H1 (cell line): ENCODE measurements around the gene IGFALS. TPM values are rescaled to one million over a fixed set of nuclear protein-coding genes. Genes with fewer than 3 reads are reported as not detected.

ENCODE experiments used
- BACH1 ChIP-seq: IDR thresholded peaks from 2 replicates; pipeline ENCODE4 v1.6.1; 2012; ENCODE audit warnings: low read length, improper control_type of control experiment
- CHD2 ChIP-seq: IDR thresholded peaks from 2 replicates; pipeline ENCODE4 v1.6.1; 2012; ENCODE audit warnings: low read length, improper control_type of control experiment
- CTBP2 ChIP-seq: IDR thresholded peaks from 2 replicates; pipeline ENCODE4 v1.7.0; 2011; ENCODE audit warnings: borderline replicate concordance, mild to moderate bottlenecking, moderate library complexity, mixed read lengths, low read length; ENCODE audit not compliant: insufficient read depth, insufficient read length
- EGR1 ChIP-seq: IDR thresholded peaks from 2 replicates; pipeline ENCODE4 v1.6.1; 2011; ENCODE audit warnings: low read depth, low read length, borderline replicate concordance
- HDAC6 ChIP-seq: IDR thresholded peaks from one replicate; pipeline ENCODE4 v1.7.1; 2012; ENCODE audit warnings: low read depth, mild to moderate bottlenecking, inconsistent platforms, low read length, moderate library complexity
- KDM4A ChIP-seq: IDR thresholded peaks from one replicate; pipeline ENCODE4 v1.7.1; 2012; ENCODE audit warnings: low read depth, mild to moderate bottlenecking, moderate library complexity, low read length, inconsistent platforms; ENCODE audit not compliant: severe bottlenecking
- MAX ChIP-seq: IDR thresholded peaks from 2 replicates; pipeline ENCODE4 v1.6.1; 2012; ENCODE audit warnings: inconsistent platforms
- RXRA ChIP-seq: IDR thresholded peaks from 2 replicates; pipeline ENCODE4 v1.6.1; 2011; ENCODE audit warnings: low read depth, mild to moderate bottlenecking, low read length, moderate library complexity; ENCODE audit not compliant: insufficient read depth
- polyA plus RNA-seq, 7 experiments: library from polyadenylated mRNA; depleted of rRNA in 3 of 7; stranded (reverse) in 5 of 7; unstranded in 2 of 7; fragments of >200 nt in 5 of 7; fragments of 200-250 nt in 2 of 7; gene quantifications; 1 replicate in 5 of 7; 2 replicates in 1 of 7; 4 replicates in 1 of 7; pipeline versions ENCODE4 v1.2.1 to v1.2.3, GENCODE V29; 2011 to 2013; ENCODE audit warnings: missing spikeins in 2 of 7, mixed read lengths in 2 of 7
- total RNA-seq: library from RNA; stranded (reverse); fragmentation: NEBNext Ultra II Directional; extraction: Animal tissue kit (Norgen Biotek cat#: 25700); gene quantifications from 2 replicates; pipeline ENCODE4 v1.2.1, GENCODE V29; 2021
- TF ChIP-seq, protein P1 (sequence below): IDR thresholded peaks from 2 replicates; pipeline ENCODE4 v1.6.1; 2012; ENCODE audit warnings: inconsistent platforms
- TF ChIP-seq, protein P2 (sequence below): fragments of 300-600 bp; sonication (generic); IDR thresholded peaks from 2 replicates; pipeline ENCODE4 v1.7.1; 2012; ENCODE audit warnings: low read length, moderate library complexity, mild to moderate bottlenecking, inconsistent platforms; ENCODE audit not compliant: insufficient replicate concordance

IGFALS gene
- total and polyA plus RNA-seq, 2 of the 8 experiments (the other 6 are each of a cell fraction or from before 2014, with no cell fraction given) = not detected

DNA sequence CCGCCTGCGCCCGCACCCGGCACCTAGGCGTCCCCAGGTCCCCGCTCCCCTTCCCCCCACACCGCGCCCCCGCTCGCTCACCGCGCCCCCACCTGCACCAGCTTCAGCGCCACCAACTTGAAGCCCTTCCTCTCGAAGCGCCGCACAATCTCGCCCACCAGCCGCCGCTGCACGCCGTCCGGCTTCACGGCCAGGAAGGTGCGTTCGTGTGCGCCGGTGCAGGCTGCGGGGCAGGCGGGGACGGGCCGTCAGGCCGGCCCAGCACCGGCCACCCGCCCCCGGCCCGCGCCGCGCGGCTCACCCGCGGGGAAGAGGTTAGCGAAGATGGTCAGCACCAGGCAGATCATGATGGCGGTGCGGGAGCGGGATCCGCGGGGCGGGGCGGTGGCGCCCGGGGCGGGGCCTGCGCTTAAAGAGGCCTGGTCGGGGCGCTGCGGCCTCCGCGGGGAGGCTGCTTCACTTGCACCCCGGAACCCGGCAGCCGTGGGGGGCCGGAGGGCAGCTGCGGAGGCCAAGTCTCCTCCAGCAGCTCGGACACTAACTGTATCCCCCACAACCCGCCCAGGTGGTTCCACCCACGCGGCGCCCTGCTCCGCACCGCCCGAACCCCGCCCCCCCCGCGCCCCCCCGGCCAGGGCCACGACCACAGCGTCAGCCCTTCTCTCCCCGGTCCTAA, 22.2 kb downstream of the IGFALS start, which contains the start of gene NME3 (continued):
- TF ChIP-seq RXRA = no peak
- TF ChIP-seq, protein P1, sequence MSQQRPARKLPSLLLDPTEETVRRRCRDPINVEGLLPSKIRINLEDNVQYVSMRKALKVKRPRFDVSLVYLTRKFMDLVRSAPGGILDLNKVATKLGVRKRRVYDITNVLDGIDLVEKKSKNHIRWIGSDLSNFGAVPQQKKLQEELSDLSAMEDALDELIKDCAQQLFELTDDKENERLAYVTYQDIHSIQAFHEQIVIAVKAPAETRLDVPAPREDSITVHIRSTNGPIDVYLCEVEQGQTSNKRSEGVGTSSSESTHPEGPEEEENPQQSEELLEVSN = no peak
- no peak for TF ChIP-seq CTBP2
- TF ChIP-seq, protein P2, sequence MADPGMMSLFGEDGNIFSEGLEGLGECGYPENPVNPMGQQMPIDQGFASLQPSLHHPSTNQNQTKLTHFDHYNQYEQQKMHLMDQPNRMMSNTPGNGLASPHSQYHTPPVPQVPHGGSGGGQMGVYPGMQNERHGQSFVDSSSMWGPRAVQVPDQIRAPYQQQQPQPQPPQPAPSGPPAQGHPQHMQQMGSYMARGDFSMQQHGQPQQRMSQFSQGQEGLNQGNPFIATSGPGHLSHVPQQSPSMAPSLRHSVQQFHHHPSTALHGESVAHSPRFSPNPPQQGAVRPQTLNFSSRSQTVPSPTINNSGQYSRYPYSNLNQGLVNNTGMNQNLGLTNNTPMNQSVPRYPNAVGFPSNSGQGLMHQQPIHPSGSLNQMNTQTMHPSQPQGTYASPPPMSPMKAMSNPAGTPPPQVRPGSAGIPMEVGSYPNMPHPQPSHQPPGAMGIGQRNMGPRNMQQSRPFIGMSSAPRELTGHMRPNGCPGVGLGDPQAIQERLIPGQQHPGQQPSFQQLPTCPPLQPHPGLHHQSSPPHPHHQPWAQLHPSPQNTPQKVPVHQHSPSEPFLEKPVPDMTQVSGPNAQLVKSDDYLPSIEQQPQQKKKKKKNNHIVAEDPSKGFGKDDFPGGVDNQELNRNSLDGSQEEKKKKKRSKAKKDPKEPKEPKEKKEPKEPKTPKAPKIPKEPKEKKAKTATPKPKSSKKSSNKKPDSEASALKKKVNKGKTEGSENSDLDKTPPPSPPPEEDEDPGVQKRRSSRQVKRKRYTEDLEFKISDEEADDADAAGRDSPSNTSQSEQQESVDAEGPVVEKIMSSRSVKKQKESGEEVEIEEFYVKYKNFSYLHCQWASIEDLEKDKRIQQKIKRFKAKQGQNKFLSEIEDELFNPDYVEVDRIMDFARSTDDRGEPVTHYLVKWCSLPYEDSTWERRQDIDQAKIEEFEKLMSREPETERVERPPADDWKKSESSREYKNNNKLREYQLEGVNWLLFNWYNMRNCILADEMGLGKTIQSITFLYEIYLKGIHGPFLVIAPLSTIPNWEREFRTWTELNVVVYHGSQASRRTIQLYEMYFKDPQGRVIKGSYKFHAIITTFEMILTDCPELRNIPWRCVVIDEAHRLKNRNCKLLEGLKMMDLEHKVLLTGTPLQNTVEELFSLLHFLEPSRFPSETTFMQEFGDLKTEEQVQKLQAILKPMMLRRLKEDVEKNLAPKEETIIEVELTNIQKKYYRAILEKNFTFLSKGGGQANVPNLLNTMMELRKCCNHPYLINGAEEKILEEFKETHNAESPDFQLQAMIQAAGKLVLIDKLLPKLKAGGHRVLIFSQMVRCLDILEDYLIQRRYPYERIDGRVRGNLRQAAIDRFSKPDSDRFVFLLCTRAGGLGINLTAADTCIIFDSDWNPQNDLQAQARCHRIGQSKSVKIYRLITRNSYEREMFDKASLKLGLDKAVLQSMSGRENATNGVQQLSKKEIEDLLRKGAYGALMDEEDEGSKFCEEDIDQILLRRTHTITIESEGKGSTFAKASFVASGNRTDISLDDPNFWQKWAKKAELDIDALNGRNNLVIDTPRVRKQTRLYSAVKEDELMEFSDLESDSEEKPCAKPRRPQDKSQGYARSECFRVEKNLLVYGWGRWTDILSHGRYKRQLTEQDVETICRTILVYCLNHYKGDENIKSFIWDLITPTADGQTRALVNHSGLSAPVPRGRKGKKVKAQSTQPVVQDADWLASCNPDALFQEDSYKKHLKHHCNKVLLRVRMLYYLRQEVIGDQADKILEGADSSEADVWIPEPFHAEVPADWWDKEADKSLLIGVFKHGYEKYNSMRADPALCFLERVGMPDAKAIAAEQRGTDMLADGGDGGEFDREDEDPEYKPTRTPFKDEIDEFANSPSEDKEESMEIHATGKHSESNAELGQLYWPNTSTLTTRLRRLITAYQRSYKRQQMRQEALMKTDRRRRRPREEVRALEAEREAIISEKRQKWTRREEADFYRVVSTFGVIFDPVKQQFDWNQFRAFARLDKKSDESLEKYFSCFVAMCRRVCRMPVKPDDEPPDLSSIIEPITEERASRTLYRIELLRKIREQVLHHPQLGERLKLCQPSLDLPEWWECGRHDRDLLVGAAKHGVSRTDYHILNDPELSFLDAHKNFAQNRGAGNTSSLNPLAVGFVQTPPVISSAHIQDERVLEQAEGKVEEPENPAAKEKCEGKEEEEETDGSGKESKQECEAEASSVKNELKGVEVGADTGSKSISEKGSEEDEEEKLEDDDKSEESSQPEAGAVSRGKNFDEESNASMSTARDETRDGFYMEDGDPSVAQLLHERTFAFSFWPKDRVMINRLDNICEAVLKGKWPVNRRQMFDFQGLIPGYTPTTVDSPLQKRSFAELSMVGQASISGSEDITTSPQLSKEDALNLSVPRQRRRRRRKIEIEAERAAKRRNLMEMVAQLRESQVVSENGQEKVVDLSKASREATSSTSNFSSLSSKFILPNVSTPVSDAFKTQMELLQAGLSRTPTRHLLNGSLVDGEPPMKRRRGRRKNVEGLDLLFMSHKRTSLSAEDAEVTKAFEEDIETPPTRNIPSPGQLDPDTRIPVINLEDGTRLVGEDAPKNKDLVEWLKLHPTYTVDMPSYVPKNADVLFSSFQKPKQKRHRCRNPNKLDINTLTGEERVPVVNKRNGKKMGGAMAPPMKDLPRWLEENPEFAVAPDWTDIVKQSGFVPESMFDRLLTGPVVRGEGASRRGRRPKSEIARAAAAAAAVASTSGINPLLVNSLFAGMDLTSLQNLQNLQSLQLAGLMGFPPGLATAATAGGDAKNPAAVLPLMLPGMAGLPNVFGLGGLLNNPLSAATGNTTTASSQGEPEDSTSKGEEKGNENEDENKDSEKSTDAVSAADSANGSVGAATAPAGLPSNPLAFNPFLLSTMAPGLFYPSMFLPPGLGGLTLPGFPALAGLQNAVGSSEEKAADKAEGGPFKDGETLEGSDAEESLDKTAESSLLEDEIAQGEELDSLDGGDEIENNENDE = no peak
- TF ChIP-seq EGR1 = no peak
- no peak for TF ChIP-seq HDAC6
- TF ChIP-seq BACH1 = no peak
- TF ChIP-seq KDM4A = peak; percentile 33
- TF ChIP-seq CHD2 = no peak
- no peak for TF ChIP-seq MAX
